ENCODE measurements around the gene OGFOD1. TPM values are rescaled to one million over a fixed set of nuclear protein-coding genes. Genes with fewer than 3 reads are reported as not detected.

Gene OGFOD1
- total RNA-seq, result 72.8 and 74.0 TPM in 2 replicates

DNA sequence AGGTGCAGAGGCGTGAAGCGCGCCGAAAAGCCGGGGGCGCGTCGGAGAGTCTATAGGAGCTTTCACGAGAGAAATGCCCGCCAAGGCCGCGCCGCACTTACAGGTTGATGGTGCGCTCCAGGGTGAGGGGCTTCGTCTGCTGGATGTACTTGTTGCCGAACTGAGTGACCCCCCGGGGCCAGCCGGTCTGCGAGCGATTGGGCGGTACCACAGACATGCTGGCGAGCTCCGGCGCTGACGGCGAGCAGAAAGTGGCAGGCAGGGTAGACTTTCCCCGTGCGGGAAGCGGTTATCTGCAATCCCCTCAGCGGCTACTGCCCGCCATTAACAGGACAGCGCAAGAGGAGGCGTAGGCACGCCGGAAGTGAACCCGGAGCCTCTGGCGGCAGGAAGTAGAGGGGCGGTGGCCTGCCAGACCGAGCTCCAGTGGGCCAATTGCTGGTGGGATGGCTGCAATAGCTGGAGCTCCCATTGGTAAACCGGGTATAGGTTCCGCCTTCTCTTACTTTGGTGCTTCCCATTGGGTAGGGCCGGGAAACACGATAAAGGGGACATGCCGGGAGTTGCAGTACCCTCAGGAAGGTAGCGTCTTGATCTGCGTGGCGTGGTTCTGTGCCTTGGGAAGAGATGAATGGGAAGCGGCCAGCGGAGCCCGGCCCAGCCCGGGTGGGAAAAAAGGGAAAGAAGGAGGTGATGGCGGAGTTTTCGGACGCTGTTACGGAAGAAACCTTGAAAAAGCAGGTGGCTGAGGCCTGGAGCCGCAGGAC, at the start of gene OGFOD1, which contains the start of gene NUDT21:
TSS of gene OGFOD1 (plus strand) at position 569 of the 767 bp plus-strand sequence. CDS start at position 628, 59 bp downstream.
TSS of gene NUDT21 (minus strand) at position 347 of the 767 bp plus-strand sequence. CDS start at position 217, 130 bp downstream.

DNA sequence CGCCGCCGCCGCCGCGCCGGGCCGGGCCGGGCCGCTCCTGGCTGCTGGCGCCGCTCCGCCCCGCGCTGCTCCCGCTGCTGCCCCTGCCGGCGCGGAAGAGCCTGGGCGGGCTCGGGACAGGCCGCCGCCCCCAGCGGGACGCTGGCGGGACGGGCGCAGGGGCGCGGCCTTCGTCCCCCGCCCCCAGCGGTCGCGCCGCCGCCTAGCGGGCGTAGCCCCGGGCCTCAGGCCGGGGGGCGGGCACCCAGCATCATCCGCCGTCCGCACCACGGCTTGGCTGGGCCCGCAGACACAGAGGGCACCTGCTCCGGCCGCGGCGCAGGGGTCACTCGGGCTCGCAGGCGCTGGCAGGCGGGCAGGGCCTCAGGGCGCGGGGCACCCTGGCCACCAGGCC, 25.9 kb upstream of the OGFOD1 start, which contains the start of gene AMFR:
TSS of gene AMFR (minus strand) at position 107 of the 394 bp plus-strand sequence. CDS start 218 bp downstream, outside the sequence.

GRCh38 chr16:56519459-56520250, 68.3 kb downstream of the OGFOD1 start, which contains the start of gene BBS2:
Gene BBS2 (minus strand): TSS chr16:56520024. CDS start chr16:56519862, 162 bp downstream.

Other genes with a start within 250 kb of the OGFOD1 start
- gene AMFR, start 26.0 kb upstream of the OGFOD1 start, total RNA-seq, result 191 and 338 TPM in 2 replicates
- 56.9 and 116 TPM in 2 replicates for gene NUDT21, start 222 bp upstream of the OGFOD1 start, total RNA-seq
- gene BBS2, start 68.5 kb downstream of the OGFOD1 start, total RNA-seq, result 72.9 and 108 TPM in 2 replicates
- not detected in 2 replicates for gene MT4, start 113.5 kb downstream of the OGFOD1 start, total RNA-seq
- 0.66 TPM in 1 of 2 replicates, not detected in the other for gene MT3, start 138.0 kb downstream of the OGFOD1 start, total RNA-seq
- gene MT2A, start 157.0 kb downstream of the OGFOD1 start, total RNA-seq, result 96.4 and 103 TPM in 2 replicates
- gene MT1E, start 174.2 kb downstream of the OGFOD1 start, total RNA-seq, result 167 and 190 TPM in 2 replicates
- 2.6 and 5.1 TPM in 2 replicates for gene MT1M, start 181.1 kb downstream of the OGFOD1 start, total RNA-seq
- 1.5 and 1.7 TPM in 2 replicates for gene MT1A, start 187.1 kb downstream of the OGFOD1 start, total RNA-seq
- not detected in 2 replicates for gene MT1B, start 200.3 kb downstream of the OGFOD1 start, total RNA-seq
- gene MT1F, start 206.4 kb downstream of the OGFOD1 start, total RNA-seq, result 0.17 TPM in 1 of 2 replicates, not detected in the other
- gene MT1G, start 216.5 kb downstream of the OGFOD1 start, total RNA-seq, result 0.58 TPM in 1 of 2 replicates, not detected in the other
- not detected in 2 replicates for gene MT1H, start 218.3 kb downstream of the OGFOD1 start, total RNA-seq
- 19.5 and 41.6 TPM in 2 replicates for gene MT1X, start 230.9 kb downstream of the OGFOD1 start, total RNA-seq

All from smooth muscle cell of trachea (primary cell).